Endothelial cell of umbilical vein (primary cell): ENCODE results near the gene TOMM20. TPM values are rescaled to one million over a fixed set of nuclear protein-coding genes. Genes with fewer than 3 reads are reported as not detected.

Experiments
- BruUV-seq: library from RNA; stranded (reverse); fragments of 400-500 nt; replicated peaks from 2 replicates; lab custom pipeline; 2021; lab: Mats Ljungman, UMichigan
- CTCF ChIA-PET: fragments of 300-600, 350-600 bp; sonication (Branson Sonifier 250); formaldehyde crosslinking; loops from one replicate; lab custom pipeline; 2021; ENCODE audit warnings: antibody characterized with exemption, inconsistent platforms; lab: Charles Lee
- POLR2A ChIA-PET: fragments of 300-600, 350-600 bp; sonication (Branson Sonifier 250); formaldehyde crosslinking; loops from one replicate; lab custom pipeline; 2021; ENCODE audit warnings: antibody characterized with exemption, inconsistent platforms; lab: Charles Lee
- DNase-seq: peaks from one replicate; pipeline ENCODE4 v3.0.0-alpha.2; 2011; ENCODE audit warnings: low read depth, low spot score
- FAIRE-seq: peaks from 2 replicates; lab custom pipeline; 2011; peaks lifted over from hg19 to GRCh38; lab: Jason Lieb, UNC
- H2AFZ ChIP-seq: 2 replicates; pipeline ENCODE4 v1.6.0; 2012; ENCODE audit warnings: low read depth, low read length, control low read depth, inconsistent platforms
- H3K27ac ChIP-seq: 2 replicates; pipeline ENCODE4 v1.5.1; 2011; ENCODE audit warnings: low read depth, mild to moderate bottlenecking, control low read depth, low read length, moderate library complexity; ENCODE audit not compliant: insufficient read depth
- H3K27me3 ChIP-seq, 2 experiments: 2 replicates each; pipeline versions ENCODE4 v1.6.0 to v1.6.1; 2011; ENCODE audit warnings: low read length in 2 of 2, mixed read lengths in 1 of 2; ENCODE audit not compliant: control insufficient read depth in 2 of 2, insufficient read depth in 2 of 2
- H3K36me3 ChIP-seq, 2 experiments: 2 replicates in 1 of 2; 3 replicates in 1 of 2; pipeline ENCODE4 v1.5.1; 2011; ENCODE audit warnings: low read length in 2 of 2, mild to moderate bottlenecking in 1 of 2, moderate library complexity in 1 of 2; ENCODE audit not compliant: control insufficient read depth in 2 of 2, insufficient read depth in 2 of 2; ENCODE audit errors: extremely low read depth in 1 of 2
- H3K4me1 ChIP-seq: 3 replicates; pipeline ENCODE4 v1.5.1; 2011; ENCODE audit warnings: mild to moderate bottlenecking, low read length; ENCODE audit not compliant: control insufficient read depth, insufficient read depth; ENCODE audit errors: extremely low read depth
- H3K4me2 ChIP-seq: 2 replicates; pipeline ENCODE4 v1.6.1; 2011; ENCODE audit warnings: low read length, control low read depth, mixed read lengths; ENCODE audit not compliant: insufficient read depth
- H3K4me3 ChIP-seq, 3 experiments: fragments of 200-600 bp in 1 of 3; sonication (generic), shearing (Covaris generic) in 1 of 3; replicated peaks in 1 of 3; 2 replicates each; pipeline ENCODE4 v1.5.1; 2011 to 2016; ENCODE audit warnings: control low read depth in 3 of 3, low read length in 3 of 3, mild to moderate bottlenecking in 2 of 3, inconsistent platforms in 1 of 3, low read depth in 1 of 3, moderate library complexity in 1 of 3; ENCODE audit not compliant: insufficient read depth in 1 of 3
- H3K79me2 ChIP-seq: 2 replicates; pipeline ENCODE4 v1.6.0; 2012; ENCODE audit warnings: low read length, inconsistent platforms; ENCODE audit not compliant: control insufficient read depth, insufficient read depth
- H3K9ac ChIP-seq: replicated peaks from 2 replicates; pipeline ENCODE3; 2011; ENCODE audit warnings: low read length, control low read depth; ENCODE audit not compliant: insufficient read depth; ENCODE audit errors: extremely low read depth
- H3K9me1 ChIP-seq: replicated peaks from 3 replicates; pipeline ENCODE4 v1.6.0; 2011; ENCODE audit warnings: mild to moderate bottlenecking, low read length; ENCODE audit not compliant: control insufficient read depth, insufficient read depth; ENCODE audit errors: extremely low read depth
- H3K9me3 ChIP-seq: replicated peaks from 2 replicates; pipeline ENCODE4 v1.5.1; 2012; ENCODE audit warnings: low read length, inconsistent platforms; ENCODE audit not compliant: control insufficient read depth, insufficient read depth
- H4K20me1 ChIP-seq: replicated peaks from 2 replicates; pipeline ENCODE3; 2011; ENCODE audit warnings: mild to moderate bottlenecking, low read length; ENCODE audit not compliant: control insufficient read depth, insufficient read depth; ENCODE audit errors: extremely low read depth
- CTCF ChIP-seq, 2 donors: IDR thresholded peaks; 1 replicate in 1 of 2; 2 replicates in 1 of 2; pipeline ENCODE4 v1.5.1; 2011; ENCODE audit warnings: low read length in 2 of 2, mild to moderate bottlenecking in 2 of 2, moderate library complexity in 2 of 2, control low read depth in 1 of 2, inconsistent platforms in 1 of 2, low read depth in 1 of 2; ENCODE audit not compliant: insufficient read depth in 1 of 2; ENCODE audit errors: extremely low read depth in 1 of 2
- EZH2 ChIP-seq: IDR thresholded peaks from 2 replicates; pipeline ENCODE4 v1.6.1; 2012; ENCODE audit warnings: borderline replicate concordance, low read depth, mild to moderate bottlenecking, moderate library complexity, low read length, inconsistent platforms; ENCODE audit not compliant: severe bottlenecking
- FOS ChIP-seq: IDR thresholded peaks from 2 replicates; pipeline ENCODE4 v1.6.1; 2011; ENCODE audit warnings: mild to moderate bottlenecking, low read length, moderate library complexity, borderline replicate concordance; ENCODE audit not compliant: insufficient read depth
- GATA2 ChIP-seq: IDR thresholded peaks from 2 replicates; pipeline ENCODE4 v1.7.0; 2011; ENCODE audit warnings: low read depth, mild to moderate bottlenecking, moderate library complexity, mixed read lengths, low read length; ENCODE audit not compliant: insufficient read length, insufficient read depth
- JUN ChIP-seq: IDR thresholded peaks from 2 replicates; pipeline ENCODE4 v1.6.1; 2011; ENCODE audit warnings: borderline replicate concordance, low read depth; ENCODE audit not compliant: insufficient read length, insufficient read depth
- MAX ChIP-seq: IDR thresholded peaks from 2 replicates; pipeline ENCODE4 v1.6.1; 2011; ENCODE audit not compliant: insufficient read depth, insufficient read length
- MYC ChIP-seq: IDR thresholded peaks from one replicate; pipeline ENCODE4 v1.6.1; 2011; ENCODE audit warnings: mild to moderate bottlenecking, low read depth, low read length
- POLR2A ChIP-seq: IDR thresholded peaks from 2 replicates; pipeline ENCODE4 v1.6.1; 2012; ENCODE audit warnings: low read depth, mild to moderate bottlenecking, control low read depth, low read length
- POLR2AphosphoS5 ChIP-seq: IDR thresholded peaks from 2 replicates; pipeline ENCODE4 v1.6.1; 2012; ENCODE audit warnings: low read depth, mild to moderate bottlenecking, control low read depth, low read length, moderate library complexity; ENCODE audit not compliant: insufficient read depth
- dilution Hi-C: fragments of 300-500 bp; cut with MboI; formaldehyde crosslinking; loops from one replicate; pipeline ENCODE4 v1.15.0; 2019; ENCODE audit warnings: low sequenced_read_pairs; ENCODE audit not compliant: extremely low pct_ligation_motif_present
- intact Hi-C: fragments of 100-400 bp; cut with micrococcal nuclease; formaldehyde crosslinking; loops from one replicate; pipeline ENCODE4 v1.10.0; 2022
- polyA plus RNA-seq, 4 experiments: library from polyadenylated mRNA; depleted of rRNA in 3 of 4; stranded (reverse) in 3 of 4; unstranded in 1 of 4; fragments of >200 nt; gene quantifications; 2 replicates each; pipeline versions ENCODE4 v1.2.1 to v1.2.3, GENCODE V29; 2011 to 2012; ENCODE audit warnings: missing spikeins in 1 of 4
- total RNA-seq: library from RNA; stranded (reverse); gene quantifications from 2 replicates; pipeline ENCODE4 v1.2.3, GENCODE V29; 2021

The TOMM20 gene
- total and polyA plus RNA-seq, 2 donors (not counting 3 experiments of a cell fraction or from before 2014, with no cell fraction given) = 42.5 to 98.4 TPM

GRCh38 chr1:235102259-235102582 lies 26.4 kb downstream of the TOMM20 start:
- BruUV-seq = no TSS peak
- CTCF ChIA-PET = no interaction called here

More at GRCh38 chr1:235102259-235102582, 26.4 kb downstream of the TOMM20 start:
- TF ChIP-seq FOS (no peak), POLR2AphosphoS5 (no peak), JUN (no peak), POLR2A (no peak), EZH2 (no peak), MYC (no peak), MAX (no peak), CTCF (IDR thresholded peaks at IDR 0.05; ENCODE audit: extremely low read depth in 1 of 2, insufficient read depth in 1 of 2, low read depth in 1 of 2, low read length in 2 of 2) (no peak), GATA2 (no peak)
- Histone ChIP-seq H3K36me3 (no peaks in the 10 kb centered on the region), H3K27ac (no peak overlapping the region), H2AFZ (no peak overlapping the region), H3K79me2 (no peaks in the 10 kb centered on the region), H4K20me1 (no peaks in the 10 kb centered on the region), H3K4me1 (peaks cover 3% of the 10 kb centered on the region), H3K4me3 (no peak overlapping the region), H3K27me3 (no peaks in the 10 kb centered on the region), H3K9me1 (no peaks in the 10 kb centered on the region), H3K9me3 (no peaks in the 10 kb centered on the region), H3K9ac (no peak overlapping the region), H3K4me2 (no peak overlapping the region)
- POLR2A ChIA-PET = no interaction called here
- no peak for FAIRE-seq
- intact Hi-C loops = loop anchor here (5.0 kb wide), 1 partner anchor 400 kb away; the partner anchor contains the start of gene B3GALNT2
- no peak for DNase-seq
- dilution Hi-C loops = no loop called here
